ENCODE results near the gene IRAK2. TPM values are rescaled to one million over a fixed set of nuclear protein-coding genes. Genes with fewer than 3 reads are reported as not detected.

The IRAK2 gene
- total RNA-seq, 1 donor from 2014 or later: 1.4 TPM

DNA sequence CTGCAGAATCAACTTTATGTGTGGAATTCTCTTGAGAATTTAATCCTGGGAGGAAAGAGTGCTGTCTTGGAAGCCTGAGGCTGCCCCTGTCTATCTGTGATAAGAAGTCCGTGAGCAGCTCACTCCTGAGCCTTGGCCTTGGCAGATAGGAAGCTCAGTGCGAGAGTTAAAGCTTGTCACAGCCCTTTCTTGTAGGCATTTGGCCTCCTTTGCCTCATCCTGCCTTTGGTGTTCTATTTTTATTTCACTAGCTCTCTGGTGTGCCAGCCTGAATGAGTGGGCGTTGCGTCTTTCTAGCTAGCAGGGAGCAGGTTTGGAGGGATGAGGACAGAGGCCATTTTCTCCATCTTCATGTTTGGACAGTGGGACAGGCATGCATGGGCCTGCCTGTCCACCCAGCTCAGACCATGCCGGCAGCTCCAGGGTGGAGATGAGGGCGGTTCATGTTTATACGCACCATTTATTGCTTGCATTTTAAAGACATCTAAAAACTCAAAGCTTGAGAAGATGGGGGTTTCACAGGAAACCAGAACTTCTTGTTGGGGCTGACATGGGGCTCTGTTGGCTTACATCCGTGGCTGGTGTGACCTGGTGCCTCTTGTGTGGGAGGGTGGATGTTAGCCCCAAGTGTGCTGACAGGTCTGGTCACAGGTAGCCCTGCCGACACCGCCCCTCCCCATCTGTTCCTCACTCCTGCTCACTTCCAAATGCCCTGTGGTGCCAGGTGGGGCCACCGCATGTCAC lies 29.8 kb downstream of the IRAK2 start:
- Mint-ChIP-seq H3K4me1 (ENCODE audit: unreplicated experiment) (peaks cover 21% of the 10 kb centered on the region), H3K27ac (peak overlapping the region; percentile 43), H3K9me3 (no peaks in the 10 kb centered on the region), H3K36me3 (no peaks in the 10 kb centered on the region), H3K27me3 (no peaks in the 10 kb centered on the region), H3K4me3 (no peak overlapping the region)
- TF ChIP-seq, protein P1, sequence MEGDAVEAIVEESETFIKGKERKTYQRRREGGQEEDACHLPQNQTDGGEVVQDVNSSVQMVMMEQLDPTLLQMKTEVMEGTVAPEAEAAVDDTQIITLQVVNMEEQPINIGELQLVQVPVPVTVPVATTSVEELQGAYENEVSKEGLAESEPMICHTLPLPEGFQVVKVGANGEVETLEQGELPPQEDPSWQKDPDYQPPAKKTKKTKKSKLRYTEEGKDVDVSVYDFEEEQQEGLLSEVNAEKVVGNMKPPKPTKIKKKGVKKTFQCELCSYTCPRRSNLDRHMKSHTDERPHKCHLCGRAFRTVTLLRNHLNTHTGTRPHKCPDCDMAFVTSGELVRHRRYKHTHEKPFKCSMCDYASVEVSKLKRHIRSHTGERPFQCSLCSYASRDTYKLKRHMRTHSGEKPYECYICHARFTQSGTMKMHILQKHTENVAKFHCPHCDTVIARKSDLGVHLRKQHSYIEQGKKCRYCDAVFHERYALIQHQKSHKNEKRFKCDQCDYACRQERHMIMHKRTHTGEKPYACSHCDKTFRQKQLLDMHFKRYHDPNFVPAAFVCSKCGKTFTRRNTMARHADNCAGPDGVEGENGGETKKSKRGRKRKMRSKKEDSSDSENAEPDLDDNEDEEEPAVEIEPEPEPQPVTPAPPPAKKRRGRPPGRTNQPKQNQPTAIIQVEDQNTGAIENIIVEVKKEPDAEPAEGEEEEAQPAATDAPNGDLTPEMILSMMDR (conservative IDR thresholded peaks at IDR 0.05): no peak
- no peak for DNase-seq (ENCODE audit: extremely low spot score, unreplicated experiment)

GRCh38 chr3:10195366-10196089 lies 30.8 kb downstream of the IRAK2 start:
- TF ChIP-seq, protein P1 (conservative IDR thresholded peaks at IDR 0.05): no peak
- Mint-ChIP-seq H3K4me1 (ENCODE audit: unreplicated experiment) (peaks cover 21% of the 10 kb centered on the region), H3K4me3 (no peak overlapping the region), H3K27ac (peak overlapping the region; percentile 43), H3K27me3 (no peaks in the 10 kb centered on the region), H3K36me3 (no peaks in the 10 kb centered on the region), H3K9me3 (no peaks in the 10 kb centered on the region)
- DNase-seq (ENCODE audit: extremely low spot score, unreplicated experiment): no peak

GRCh38 chr3:10196389-10197052 lies 31.8 kb downstream of the IRAK2 start:
- no peaks in the 10 kb centered on the region for H3K36me3 Mint-ChIP-seq
- peaks cover 19% of the 10 kb centered on the region for H3K4me1 Mint-ChIP-seq (ENCODE audit: unreplicated experiment)
- TF ChIP-seq, protein P1 (conservative IDR thresholded peaks at IDR 0.05): no peak
- DNase-seq (ENCODE audit: extremely low spot score, unreplicated experiment): no peak
- no peaks in the 10 kb centered on the region for H3K27me3 Mint-ChIP-seq
- H3K4me3 Mint-ChIP-seq: no peak overlapping the region
- H3K27ac Mint-ChIP-seq: no peak overlapping the region
- no peaks in the 10 kb centered on the region for H3K9me3 Mint-ChIP-seq

DNA sequence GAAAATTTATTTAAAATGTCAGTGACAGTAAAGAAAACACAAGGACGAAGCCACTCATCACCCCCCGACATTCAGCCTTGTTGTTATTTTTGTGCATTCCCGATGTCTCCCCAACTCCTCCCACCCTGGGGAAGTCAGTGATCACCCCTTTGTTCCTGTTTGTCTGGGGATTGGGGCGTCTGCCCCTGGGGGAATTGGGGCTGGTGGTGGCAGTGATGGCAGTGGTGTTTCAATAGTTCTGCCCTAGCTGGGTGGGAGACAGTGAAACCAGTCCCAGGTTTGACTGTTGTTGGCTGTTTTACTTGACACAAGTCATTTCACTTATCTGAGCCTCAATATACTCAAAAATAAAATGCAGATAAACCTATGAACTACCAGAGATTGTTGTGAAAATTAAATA lies 33.5 kb downstream of the IRAK2 start:
- TF ChIP-seq, protein P1 (conservative IDR thresholded peaks at IDR 0.05): no peak
- Mint-ChIP-seq H3K27ac (no peak overlapping the region), H3K27me3 (no peaks in the 10 kb centered on the region), H3K4me3 (no peak overlapping the region), H3K9me3 (no peaks in the 10 kb centered on the region), H3K4me1 (ENCODE audit: unreplicated experiment) (peaks cover 11% of the 10 kb centered on the region), H3K36me3 (no peaks in the 10 kb centered on the region)
- DNase-seq (ENCODE audit: extremely low spot score, unreplicated experiment): no peak

GRCh38 chr3:10198761-10199649 lies 34.3 kb downstream of the IRAK2 start:
- H3K27me3 Mint-ChIP-seq: no peaks in the 10 kb centered on the region
- TF ChIP-seq, protein P1 (conservative IDR thresholded peaks at IDR 0.05): no peak

More at GRCh38 chr3:10198761-10199649, 34.3 kb downstream of the IRAK2 start:
- Mint-ChIP-seq H3K9me3 (no peaks in the 10 kb centered on the region), H3K36me3 (no peaks in the 10 kb centered on the region), H3K27ac (peak overlapping the region; percentile 19), H3K4me3 (no peak overlapping the region), H3K4me1 (ENCODE audit: unreplicated experiment) (peaks cover 14% of the 10 kb centered on the region)
- DNase-seq (ENCODE audit: extremely low spot score, unreplicated experiment): no peak
